BLaER1 treated with 17β-estradiol and CSF1 and Interleukin-3, amounts not matched to agents 10 nM and 100 nM (cell line): Measurements from ENCODE around the gene NKAIN4.
A peak's percentile ranks its signal among the peaks of the same experiment; 100 is the strongest.

Source experiments
- H3K27ac ChIP-seq, 11 experiments: shearing (Covaris generic); formaldehyde crosslinking; 2 replicates each; pipeline ENCODE4 v1.8.1; 2022
- H3K27me3 ChIP-seq, 11 experiments: shearing (Covaris generic); formaldehyde crosslinking; 2 replicates each; pipeline ENCODE4 v1.8.1; 2022
- H3K36me3 ChIP-seq, 11 experiments: shearing (Covaris generic); formaldehyde crosslinking; 2 replicates each; pipeline ENCODE4 v1.8.1; 2022
- H3K4me1 ChIP-seq, 10 experiments: shearing (Covaris generic); formaldehyde crosslinking; 2 replicates each; pipeline ENCODE4 v1.8.1; 2022
- H3K4me2 ChIP-seq, 11 experiments: shearing (Covaris generic); formaldehyde crosslinking; 2 replicates each; pipeline ENCODE4 v1.8.1; 2022
- H3K4me3 ChIP-seq, 10 experiments: shearing (Covaris generic); formaldehyde crosslinking; 2 replicates each; pipeline ENCODE4 v1.8.1; 2022
- H3K9ac ChIP-seq, 11 experiments: shearing (Covaris generic); formaldehyde crosslinking; 2 replicates each; pipeline ENCODE4 v1.8.1; 2022
- H3K9me3 ChIP-seq, 11 experiments: shearing (Covaris generic); formaldehyde crosslinking; replicated peaks in 1 of 11; 2 replicates each; pipeline ENCODE4 v1.8.1; 2022
- H4K20me1 ChIP-seq, 11 experiments: shearing (Covaris generic); formaldehyde crosslinking; 2 replicates each; pipeline ENCODE4 v1.8.1; 2022
- Cebpa-rat ChIP-seq, 11 experiments: shearing (Covaris generic); IDR thresholded peaks; 2 replicates each; pipeline ENCODE4 v1.8.1; 2022

The NKAIN4 gene

DNA sequence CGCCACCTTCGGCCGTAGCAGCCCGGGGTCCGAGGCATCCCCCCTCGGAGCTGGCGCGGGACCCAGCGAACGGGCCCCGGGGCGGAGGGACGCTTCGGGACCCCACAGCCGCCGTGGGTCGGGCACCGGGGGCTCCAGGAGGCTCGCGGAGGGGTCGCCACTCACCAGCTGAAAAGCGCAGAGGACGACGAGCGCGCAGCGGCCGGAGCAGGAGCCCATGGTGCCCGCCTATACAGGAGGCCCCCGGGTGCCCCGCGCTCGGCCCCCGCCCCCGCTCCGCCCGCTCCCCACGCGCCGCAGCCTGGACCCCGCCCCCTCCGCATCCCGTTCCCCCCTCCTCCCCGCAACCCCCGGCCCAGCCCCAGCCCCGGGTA lies at the start of gene NKAIN4:
Gene NKAIN4, minus strand, starts transcription at position 232 of the 374 bp plus-strand sequence. Its CDS starts 13 bp downstream, at position 219.
- Histone ChIP-seq H3K9ac (peak within 1 kb of the TSS in 10 of 11 experiments; percentile 36 to 82 (median 62); a peak in 14 of 22 replicates), H3K4me2 (peak within 1 kb of the TSS; percentile 90 to 100 (median 95)), H4K20me1 (peaks cover 0 to 73% (median 23%) of the 10 kb centered on the region in 11 experiments; a peak in 16 of 22 replicates), H3K4me1 (peaks cover 39 to 98% (median 93%) of the 10 kb centered on the region in 10 experiments), H3K27ac (peak within 1 kb of the TSS in 4 of 11 experiments; percentile 48 to 70 (median 60); a peak in 7 of 22 replicates), H3K36me3 (no peaks in the 10 kb centered on the region), H3K27me3 (peaks cover 44 to 94% (median 53%) of the 10 kb centered on the region in 11 experiments), H3K9me3 (0 out of 22 replicates have a peak, but pooled peaks cover 0 to 3% (median 0%) of the 10 kb centered on the region in 11 experiments), H3K4me3 (peak within 1 kb of the TSS; percentile 45 to 77 (median 62))
- TF ChIP-seq Cebpa-rat (IDR thresholded peaks at IDR 0.05), result no peak

DNA sequence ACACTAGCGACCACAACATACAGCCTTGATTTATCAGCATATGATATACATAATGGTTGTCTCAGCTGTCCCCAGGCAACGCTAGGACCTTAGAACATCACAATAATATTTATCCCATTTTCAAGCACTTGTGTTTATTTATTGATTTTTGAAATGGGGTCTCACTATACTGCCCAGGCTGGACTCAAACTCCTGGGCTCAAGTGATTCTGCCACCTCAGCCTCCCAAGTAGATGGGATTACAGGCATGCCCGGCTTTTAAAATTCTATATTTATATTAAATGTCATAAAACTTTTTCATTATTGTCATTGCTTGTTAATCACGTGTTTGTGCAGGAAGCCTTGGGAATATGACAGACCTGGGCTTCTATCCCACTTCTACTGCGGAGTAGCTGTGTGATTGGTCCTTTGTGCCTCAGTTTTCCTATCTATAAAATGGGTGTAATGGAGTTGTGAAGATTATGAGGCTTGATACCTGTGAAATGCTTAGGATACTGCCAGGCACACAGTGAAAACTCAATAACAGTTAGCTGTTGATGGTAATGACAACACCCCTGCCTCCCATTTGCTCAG lies 48.9 kb upstream of the NKAIN4 start:
- Histone ChIP-seq H3K9me3 (peaks cover 11 to 24% (median 21%) of the 10 kb centered on the region in 11 experiments), H3K4me3 (no peak overlapping the region), H4K20me1 (peaks cover 0 to 29% (median 0%) of the 10 kb centered on the region in 11 experiments; a peak in 6 of 22 replicates), H3K27me3 (peaks cover 10 to 29% (median 21%) of the 10 kb centered on the region in 11 experiments; a peak in 18 of 22 replicates), H3K4me2 (no peak overlapping the region), H3K9ac (no peak overlapping the region), H3K36me3 (no peaks in the 10 kb centered on the region), H3K4me1 (peaks cover 0 to 9% (median 6%) of the 10 kb centered on the region in 10 experiments; a peak in 11 of 20 replicates), H3K27ac (no peak overlapping the region)
- no peak for TF ChIP-seq Cebpa-rat (IDR thresholded peaks at IDR 0.05)

DNA sequence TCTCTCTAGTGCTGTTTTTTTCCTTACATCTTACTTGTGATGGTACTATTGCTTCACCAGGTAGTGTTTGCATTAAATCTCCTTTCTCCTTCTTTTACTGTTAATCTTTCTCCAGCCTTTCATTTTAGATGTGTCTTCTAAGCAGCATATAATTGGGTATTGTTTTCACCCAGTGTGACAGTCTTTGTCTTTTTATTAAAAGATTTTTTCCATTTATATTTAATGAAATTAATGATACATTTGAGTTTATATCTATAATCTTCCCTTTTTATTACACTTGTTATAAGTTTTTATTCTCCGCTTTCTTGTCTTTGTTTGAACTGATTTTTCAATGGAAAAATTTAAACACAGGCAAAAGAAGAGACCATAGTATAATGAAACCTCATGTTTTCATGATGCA lies 47.4 kb upstream of the NKAIN4 start:
- Histone ChIP-seq H3K36me3 (no peaks in the 10 kb centered on the region), H3K4me1 (peaks cover 6 to 15% (median 10%) of the 10 kb centered on the region in 10 experiments; a peak in 16 of 20 replicates), H3K27ac (no peak overlapping the region), H3K27me3 (peaks cover 9 to 26% (median 19%) of the 10 kb centered on the region in 11 experiments; a peak in 20 of 22 replicates), H3K4me2 (no peak overlapping the region), H3K9me3 (peaks cover 11 to 24% (median 21%) of the 10 kb centered on the region in 11 experiments), H4K20me1 (peaks cover 0 to 22% (median 0%) of the 10 kb centered on the region in 11 experiments; a peak in 4 of 22 replicates), H3K9ac (no peak overlapping the region), H3K4me3 (no peak overlapping the region)
- TF ChIP-seq Cebpa-rat (IDR thresholded peaks at IDR 0.05), result no peak

DNA sequence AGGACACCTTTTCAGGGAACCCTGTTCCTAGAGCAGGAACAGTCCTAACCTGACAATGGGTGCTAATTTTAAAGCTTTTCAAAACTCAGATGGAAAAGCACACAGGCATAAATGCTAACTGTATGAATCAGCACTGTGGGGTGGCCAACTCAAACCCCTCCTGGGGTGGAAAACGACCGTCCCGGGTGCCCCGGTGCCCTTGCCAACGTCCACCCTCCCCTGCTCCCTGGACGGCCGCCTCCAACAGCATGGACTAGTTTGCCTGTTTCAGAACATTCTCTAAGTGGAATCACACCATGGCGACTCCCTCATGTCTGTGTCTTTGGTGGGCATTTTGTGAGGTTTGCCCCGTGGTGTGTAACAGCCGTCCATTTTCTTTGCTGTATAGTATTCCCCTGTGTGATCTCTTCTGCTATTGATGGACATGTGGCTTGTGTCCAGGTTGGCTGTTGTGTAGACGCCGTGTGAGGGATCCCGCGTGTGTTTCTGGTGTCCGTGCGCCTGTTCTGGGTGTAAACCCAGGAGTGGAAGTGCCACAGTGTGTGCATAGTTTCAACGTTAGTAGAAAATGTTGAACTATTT lies 44.6 kb upstream of the NKAIN4 start:
- Histone ChIP-seq H3K4me1 (peaks cover 0 to 32% (median 26%) of the 10 kb centered on the region in 10 experiments; a peak in 13 of 20 replicates), H3K9me3 (peaks cover 11 to 24% (median 21%) of the 10 kb centered on the region in 11 experiments), H4K20me1 (peaks cover 0 to 33% (median 0%) of the 10 kb centered on the region in 11 experiments; a peak in 6 of 22 replicates), H3K4me2 (no peak overlapping the region), H3K27ac (no peak overlapping the region), H3K4me3 (no peak overlapping the region), H3K9ac (no peak overlapping the region), H3K36me3 (no peaks in the 10 kb centered on the region), H3K27me3 (peaks cover 22 to 35% (median 31%) of the 10 kb centered on the region in 11 experiments)
- no peak for TF ChIP-seq Cebpa-rat (IDR thresholded peaks at IDR 0.05)

DNA sequence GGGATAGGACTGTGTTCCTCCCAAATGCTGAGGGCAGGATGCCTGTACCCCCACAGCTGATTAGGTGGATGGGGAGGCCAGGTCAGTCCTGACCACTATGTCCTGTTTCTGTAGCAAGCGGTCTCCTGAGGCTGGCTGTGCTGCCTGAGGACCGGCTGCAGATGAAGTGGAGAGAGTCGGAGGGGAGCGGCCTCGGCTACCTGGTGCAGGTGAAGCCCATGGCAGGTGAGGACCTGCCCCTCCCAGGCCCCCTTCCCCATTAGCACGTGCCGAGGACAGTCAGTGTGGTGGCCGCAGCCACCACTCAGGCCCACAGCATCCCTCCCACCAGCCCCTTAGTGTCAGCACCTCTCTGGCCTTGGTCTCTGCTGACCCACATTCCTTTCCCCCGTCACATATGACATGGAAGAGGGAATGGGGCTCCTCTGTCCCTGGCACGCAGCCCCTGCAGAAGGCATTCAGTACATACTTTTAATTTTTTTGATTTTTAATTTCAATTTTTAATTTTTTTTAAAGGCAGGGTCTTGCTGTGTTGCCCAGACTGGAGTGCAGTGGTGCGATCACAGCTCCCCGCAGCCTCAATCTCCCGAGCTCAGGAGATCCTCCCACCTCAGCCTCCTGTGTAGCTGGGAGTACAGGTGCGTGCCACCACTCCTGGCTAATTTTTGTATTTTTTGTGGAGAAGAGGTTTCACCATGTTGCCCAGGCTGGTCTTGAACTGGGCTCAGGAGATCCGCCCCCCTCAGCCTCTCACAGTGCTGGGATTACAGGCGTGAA lies 43.7 kb upstream of the NKAIN4 start:
- H3K9ac ChIP-seq, result no peak overlapping the region

DNA sequence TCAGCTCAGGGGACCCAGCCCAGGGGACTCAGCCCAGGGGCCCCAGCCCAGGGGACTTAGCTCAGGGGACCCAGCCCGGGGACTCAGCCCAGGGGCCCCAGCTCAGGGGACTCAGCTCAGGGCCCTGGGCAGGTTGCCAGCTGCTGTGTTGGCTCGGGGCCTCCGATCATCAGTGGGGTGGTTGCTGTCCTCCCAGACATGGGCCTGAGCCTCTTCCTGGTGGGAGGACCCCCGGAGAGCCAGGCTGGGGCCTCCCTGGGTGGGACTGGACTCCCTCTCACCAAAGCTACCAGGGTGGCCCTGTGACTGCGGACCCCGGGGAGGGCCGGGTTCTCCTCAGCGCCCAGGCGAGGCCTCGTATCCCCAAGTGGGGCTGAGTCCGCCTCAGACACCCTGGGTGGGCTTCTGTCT lies 43.1 kb upstream of the NKAIN4 start:
- peak overlapping the region in 8 of 11 experiments; percentile 29 to 64 (median 50); a peak in 13 of 22 replicates for H3K4me2 ChIP-seq
- no peak overlapping the region for H3K9ac ChIP-seq
- H4K20me1 ChIP-seq, result peaks cover 0 to 36% (median 2%) of the 10 kb centered on the region in 11 experiments; a peak in 14 of 22 replicates
- H3K9me3 ChIP-seq, result peaks cover 11 to 21% (median 17%) of the 10 kb centered on the region in 11 experiments
- H3K27ac ChIP-seq, result no peak overlapping the region
- TF ChIP-seq Cebpa-rat (IDR thresholded peaks at IDR 0.05), result no peak
- H3K4me1 ChIP-seq, result peaks cover 0 to 43% (median 37%) of the 10 kb centered on the region in 10 experiments; a peak in 17 of 20 replicates
- no peak overlapping the region for H3K4me3 ChIP-seq
- no peaks in the 10 kb centered on the region for H3K36me3 ChIP-seq
- peaks cover 22 to 35% (median 31%) of the 10 kb centered on the region in 11 experiments for H3K27me3 ChIP-seq

More for the DNA sequence above, 43.7 kb upstream of the NKAIN4 start:
- H3K36me3 ChIP-seq, result no peaks in the 10 kb centered on the region
- peaks cover 0 to 33% (median 0%) of the 10 kb centered on the region in 11 experiments; a peak in 7 of 22 replicates for H4K20me1 ChIP-seq
- peaks cover 11 to 24% (median 21%) of the 10 kb centered on the region in 11 experiments for H3K9me3 ChIP-seq
- peaks cover 22 to 35% (median 31%) of the 10 kb centered on the region in 11 experiments for H3K27me3 ChIP-seq
- peak overlapping the region in 2 of 11 experiments; percentile 48 to 64; a peak in 2 of 22 replicates for H3K4me2 ChIP-seq
- no peak overlapping the region for H3K4me3 ChIP-seq
- peaks cover 0 to 38% (median 31%) of the 10 kb centered on the region in 10 experiments; a peak in 13 of 20 replicates for H3K4me1 ChIP-seq
- H3K27ac ChIP-seq, result no peak overlapping the region
- TF ChIP-seq Cebpa-rat (IDR thresholded peaks at IDR 0.05), result no peak

DNA sequence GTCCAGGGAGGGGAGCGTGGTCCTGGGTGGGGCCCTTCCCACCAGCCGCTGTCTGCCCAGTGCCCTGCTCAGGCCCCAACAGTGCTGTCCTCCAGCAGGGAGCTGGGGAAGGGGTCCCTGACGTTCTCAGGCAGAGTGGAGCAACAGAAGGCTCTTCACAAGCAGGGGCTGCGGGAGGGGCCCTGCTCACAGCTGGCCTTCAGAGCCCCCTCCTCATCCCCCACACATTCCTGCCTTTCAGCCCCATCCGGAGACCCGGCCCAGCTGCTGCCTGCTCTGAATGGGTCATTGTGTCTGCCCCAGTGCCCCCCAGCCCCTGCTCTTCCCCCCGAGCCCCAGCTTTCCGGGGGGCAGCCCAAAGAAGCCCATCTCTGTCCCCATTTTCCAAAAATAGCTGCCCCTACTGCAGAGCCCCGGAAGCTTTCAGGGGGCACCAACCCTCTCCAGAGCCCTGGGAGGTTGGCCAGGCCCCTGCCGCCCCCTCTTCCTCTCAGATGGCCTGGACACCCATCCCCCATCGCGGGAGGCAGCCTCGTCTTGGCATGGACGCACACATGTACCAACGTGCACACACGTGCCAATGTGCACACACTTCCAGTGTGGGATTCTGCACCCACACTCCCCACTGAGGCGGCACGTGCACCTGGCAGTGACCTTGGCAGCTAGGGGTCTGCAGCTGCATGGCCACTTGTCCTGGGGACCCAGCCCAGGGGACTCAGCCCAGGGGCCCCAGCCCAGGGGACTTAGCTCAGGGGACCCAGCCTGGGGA lies 42.5 kb upstream of the NKAIN4 start:
- no peak for TF ChIP-seq Cebpa-rat (IDR thresholded peaks at IDR 0.05)
- H3K4me3 ChIP-seq, result no peak overlapping the region
- H3K4me2 ChIP-seq, result peak overlapping the region in 8 of 11 experiments; percentile 29 to 64 (median 50); a peak in 15 of 22 replicates
- peaks cover 22 to 35% (median 31%) of the 10 kb centered on the region in 11 experiments for H3K27me3 ChIP-seq
- peaks cover 9 to 14% (median 10%) of the 10 kb centered on the region in 11 experiments for H3K9me3 ChIP-seq
- peaks cover 0 to 42% (median 9%) of the 10 kb centered on the region in 11 experiments; a peak in 16 of 22 replicates for H4K20me1 ChIP-seq
- no peak overlapping the region for H3K9ac ChIP-seq
- no peaks in the 10 kb centered on the region for H3K36me3 ChIP-seq
- H3K4me1 ChIP-seq, result peaks cover 0 to 50% (median 43%) of the 10 kb centered on the region in 10 experiments; a peak in 17 of 20 replicates
- H3K27ac ChIP-seq, result no peak overlapping the region

DNA sequence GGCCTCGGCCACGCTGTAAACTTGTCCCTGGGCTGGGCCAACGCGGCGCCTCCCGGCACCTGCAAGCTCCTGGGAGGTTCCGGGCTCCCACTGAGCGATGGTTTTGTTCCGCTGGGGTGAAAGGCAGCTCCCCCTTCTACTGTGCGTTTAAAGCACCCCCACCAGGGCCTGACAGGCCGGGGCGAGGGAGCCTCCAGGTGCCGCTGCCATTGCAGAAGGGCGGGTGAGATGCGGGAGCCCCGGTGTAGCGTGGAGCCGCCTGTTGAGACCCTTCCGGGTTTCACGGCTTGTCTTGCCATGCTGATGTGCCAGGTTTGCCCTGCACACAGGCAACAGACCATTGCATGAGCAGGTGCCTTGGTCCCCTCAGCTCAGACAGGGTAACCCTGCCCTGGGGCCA lies 41.6 kb upstream of the NKAIN4 start:
- H3K27ac ChIP-seq, result no peak overlapping the region
- peaks cover 3 to 51% (median 16%) of the 10 kb centered on the region in 11 experiments; a peak in 21 of 22 replicates for H4K20me1 ChIP-seq
- H3K9me3 ChIP-seq, result peaks cover under 1 to 6% (median 2%) of the 10 kb centered on the region in 11 experiments; a peak in 18 of 22 replicates
- no peak overlapping the region for H3K4me3 ChIP-seq
- no peak for TF ChIP-seq Cebpa-rat (IDR thresholded peaks at IDR 0.05)
- H3K36me3 ChIP-seq, result no peaks in the 10 kb centered on the region
- no peak overlapping the region for H3K9ac ChIP-seq
- H3K27me3 ChIP-seq, result peaks cover 22 to 35% (median 31%) of the 10 kb centered on the region in 11 experiments
- H3K4me1 ChIP-seq, result peaks cover 0 to 58% (median 51%) of the 10 kb centered on the region in 10 experiments; a peak in 18 of 20 replicates
- H3K4me2 ChIP-seq, result peak overlapping the region in 8 of 11 experiments; percentile 13 to 64 (median 44); a peak in 15 of 22 replicates
